PC-3 (cell line): ENCODE measurements around the gene HSF4.

Experiments
- CTCF ChIP-seq: fragments of 300-600 bp; sonication (generic); conservative IDR thresholded peaks from 2 replicates; pipeline ENCODE4 v1.5.1; 2017; ENCODE audit warnings: antibody characterized with exemption, low read depth, mild to moderate bottlenecking, low read length
- EZH2phosphoT487 ChIP-seq: fragments of 300-600 bp; sonication (generic); IDR thresholded peaks from 2 replicates; pipeline ENCODE4 v1.6.1; 2018; ENCODE audit warnings: mild to moderate bottlenecking, antibody characterized with exemption, low read length, borderline replicate concordance

DNA sequence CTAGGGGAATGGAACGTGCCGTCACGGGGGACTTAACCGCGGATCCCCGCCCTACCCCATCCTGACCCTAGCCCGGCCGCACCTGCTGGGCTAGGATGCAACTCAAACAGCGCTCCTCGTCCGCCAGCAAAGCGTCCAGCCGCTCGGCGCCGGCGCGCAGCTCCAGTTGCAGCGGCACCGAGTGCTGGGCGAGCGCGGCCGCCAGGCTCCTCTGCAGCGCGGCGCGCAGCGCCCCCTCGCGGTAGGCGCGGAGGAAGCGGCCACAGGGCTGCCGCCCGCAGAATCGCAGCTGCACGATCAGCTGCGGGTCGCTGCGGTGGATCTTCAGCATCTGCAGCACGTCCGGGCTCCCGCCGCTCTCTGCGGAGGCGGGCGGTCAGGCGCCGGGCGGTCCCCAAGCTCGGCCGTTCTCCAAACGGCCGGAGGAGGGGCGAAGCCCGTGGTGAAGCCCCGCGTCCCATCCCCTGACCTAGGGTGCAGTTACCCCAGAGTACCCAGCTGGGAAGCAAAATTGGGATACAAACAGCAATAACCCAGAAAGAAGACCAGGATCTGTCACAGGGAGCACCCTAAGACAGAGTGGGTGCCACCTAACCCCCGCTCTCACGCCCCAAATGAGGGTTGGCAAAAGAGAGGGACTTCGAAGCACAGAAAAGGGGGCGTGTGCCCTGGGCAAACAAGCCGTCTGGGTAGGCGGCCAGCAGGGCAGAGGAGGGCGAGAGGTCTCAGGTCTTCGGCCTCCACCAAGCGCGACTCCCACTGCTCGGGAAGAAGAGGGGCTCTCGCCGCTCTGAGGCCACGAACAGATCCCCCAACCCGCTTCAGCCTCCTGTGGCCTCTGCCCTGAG lies 9.0 kb upstream of the HSF4 start:
- TF ChIP-seq EZH2phosphoT487 (no peak), CTCF (peak; percentile 81)
